ENCODE data around the gene TLR8.

DNA sequence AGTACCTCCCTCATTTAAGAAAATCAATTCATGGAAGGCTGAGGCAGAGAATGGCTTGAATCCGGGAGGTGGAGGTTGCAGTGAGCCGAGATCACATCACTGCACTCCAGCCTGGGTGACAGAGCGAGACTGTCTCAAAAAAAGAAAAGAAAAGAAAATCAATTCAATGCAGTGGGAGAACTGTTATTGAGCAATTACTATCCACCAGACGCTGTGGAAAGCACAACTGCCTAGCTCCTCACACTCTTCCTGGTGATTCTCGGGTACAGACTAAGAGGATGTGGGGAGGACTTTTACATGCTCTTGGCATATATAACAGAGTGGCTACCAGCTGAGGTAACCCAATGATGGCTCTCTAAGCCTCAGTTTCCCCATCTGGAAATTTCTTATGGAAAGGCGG, 65.8 kb downstream of the TLR8 start:
- no peak for TF ChIP-seq YY1 (IDR thresholded peaks at IDR 0.05; ENCODE audit: insufficient read depth, insufficient read length)
- TF ChIP-seq ZNF274 (IDR thresholded peaks at IDR 0.05; ENCODE audit: low read depth, low read length): no peak

Measured in NT2/D1 (cell line).